ENCODE data around the gene SAT1.
"Not testable (repeated sequence)": the region's sequence is repeated elsewhere in the genome, so short reads cannot be mapped to it uniquely, and the experiment has no call there.

Gene SAT1

GRCh38 chrX:23782863-23783588, at the start of gene SAT1:
Gene SAT1 (plus strand): TSS chrX:23783173. CDS start chrX:23783352, 179 bp downstream.
- POLR2A ChIA-PET: interaction anchor here (0.5 to 1.9 kb wide), 17 partner anchors 10 to 1877 kb away, joined by 3 to 33 read pairs (median 4); partner anchors contain the start of gene ACOT9
- DNase-seq (ENCODE audit: low read depth, low spot score): peak; percentile 51

GRCh38 chrX:23736030-23736429, 46.9 kb upstream of the SAT1 start:
- POLR2A ChIA-PET: no interaction called here
- DNase-seq (ENCODE audit: low read depth, low spot score): no peak
- no peak for TF ChIP-seq CTCF (IDR thresholded peaks at IDR 0.05; ENCODE audit: insufficient read depth, low read length, missing control alignments)
- H3K4me3 ChIP-seq (ENCODE audit: low read depth, low read length): no peak overlapping the region
- CTCF ChIA-PET: interaction anchor here (0.7 to 1.7 kb wide), 2 partner anchors 27 to 166 kb away, joined by 3 to 11 read pairs; no protein-coding TSS in a partner anchor

More at GRCh38 chrX:23782863-23783588, at the start of gene SAT1:
- peak within 1 kb of the TSS; percentile 76 for H3K4me3 ChIP-seq (ENCODE audit: low read depth, low read length)
- CTCF ChIA-PET: interaction anchor here (0.7 to 8.2 kb wide), 28 partner anchors 8 to 124 kb away, joined by 3 to 111 read pairs (median 5); partner anchors contain the start of genes ACOT9, APOO and CXorf58
- peak; percentile 66 for TF ChIP-seq CTCF (IDR thresholded peaks at IDR 0.05; ENCODE audit: insufficient read depth, low read length, missing control alignments)

GRCh38 chrX:23737413-23737812, 45.6 kb upstream of the SAT1 start:
- DNase-seq (ENCODE audit: low read depth, low spot score): no peak

GRCh38 chrX:23742174-23742696, 40.7 kb upstream of the SAT1 start:
- H3K4me3 ChIP-seq (ENCODE audit: low read depth, low read length): peak overlapping the region; percentile 76
- ChIA-PET POLR2A (interaction anchor here (0.6 to 2.9 kb wide), 6 partner anchors 11 to 312 kb away, joined by 3 to 20 read pairs (median 6); partner anchors contain the start of gene SAT1), CTCF (interaction anchor here (1.7 to 4.7 kb wide), 2 partner anchors 15 to 159 kb away, joined by 4 to 30 read pairs; no protein-coding TSS in a partner anchor)
- TF ChIP-seq CTCF (IDR thresholded peaks at IDR 0.05; ENCODE audit: insufficient read depth, low read length, missing control alignments): no peak
- peak; percentile 60 for DNase-seq (ENCODE audit: low read depth, low spot score)

More at GRCh38 chrX:23737413-23737812, 45.6 kb upstream of the SAT1 start:
- CTCF ChIA-PET: interaction anchor here (2.5 kb wide), 1 partner anchor 164 kb away, joined by 21 read pairs; no protein-coding TSS in a partner anchor
- TF ChIP-seq CTCF (IDR thresholded peaks at IDR 0.05; ENCODE audit: insufficient read depth, low read length, missing control alignments): no peak
- no peak overlapping the region for H3K4me3 ChIP-seq (ENCODE audit: low read depth, low read length)
- POLR2A ChIA-PET: no interaction called here

- POLR2A ChIA-PET: interaction anchor here (0.6 to 2.9 kb wide), 9 partner anchors 10 to 311 kb away, joined by 3 to 20 read pairs (median 4); partner anchors contain the start of gene SAT1
- CTCF ChIA-PET: interaction anchor here (0.6 to 4.7 kb wide), 4 partner anchors 14 to 159 kb away, joined by 4 to 30 read pairs (median 5); partner anchors contain the start of gene SAT1
Measured at GRCh38 chrX:23742697-23743622, 40.0 kb upstream of the SAT1 start, which contains the start of gene ACOT9. Gene ACOT9 (minus strand): TSS chrX:23743276. CDS start chrX:23743144, 132 bp downstream.

GRCh38 chrX:23743623-23743971, 39.4 kb upstream of the SAT1 start:
- not testable (repeated sequence) for DNase-seq (ENCODE audit: low read depth, low spot score)
- peak overlapping the region; percentile 76 for H3K4me3 ChIP-seq (ENCODE audit: low read depth, low read length)
- POLR2A ChIA-PET: interaction anchor here (0.9 to 2.9 kb wide), 6 partner anchors 9 to 282 kb away, joined by 3 to 20 read pairs (median 6); partner anchors contain the start of gene SAT1
- CTCF ChIA-PET: interaction anchor here (0.6 to 4.7 kb wide), 4 partner anchors 13 to 158 kb away, joined by 4 to 30 read pairs (median 5); partner anchors contain the start of gene SAT1

More at GRCh38 chrX:23742697-23743622, 40.0 kb upstream of the SAT1 start, which contains the start of gene ACOT9:
- peak within 1 kb of the TSS; percentile 76 for H3K4me3 ChIP-seq (ENCODE audit: low read depth, low read length)
- no peak for TF ChIP-seq CTCF (IDR thresholded peaks at IDR 0.05; ENCODE audit: insufficient read depth, low read length, missing control alignments)
- peak; percentile 75 for DNase-seq (ENCODE audit: low read depth, low spot score)
